IPS DF 4.7 (cell line): ENCODE data around the gene SCGB3A2.

Source experiments
- DNase-seq: peaks from one replicate; pipeline ENCODE4 v3.0.0-alpha.2; 2013; ENCODE audit warnings: low spot score; ENCODE audit errors: extremely low read depth

SCGB3A2 gene, protein sequence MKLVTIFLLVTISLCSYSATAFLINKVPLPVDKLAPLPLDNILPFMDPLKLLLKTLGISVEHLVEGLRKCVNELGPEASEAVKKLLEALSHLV

DNA sequence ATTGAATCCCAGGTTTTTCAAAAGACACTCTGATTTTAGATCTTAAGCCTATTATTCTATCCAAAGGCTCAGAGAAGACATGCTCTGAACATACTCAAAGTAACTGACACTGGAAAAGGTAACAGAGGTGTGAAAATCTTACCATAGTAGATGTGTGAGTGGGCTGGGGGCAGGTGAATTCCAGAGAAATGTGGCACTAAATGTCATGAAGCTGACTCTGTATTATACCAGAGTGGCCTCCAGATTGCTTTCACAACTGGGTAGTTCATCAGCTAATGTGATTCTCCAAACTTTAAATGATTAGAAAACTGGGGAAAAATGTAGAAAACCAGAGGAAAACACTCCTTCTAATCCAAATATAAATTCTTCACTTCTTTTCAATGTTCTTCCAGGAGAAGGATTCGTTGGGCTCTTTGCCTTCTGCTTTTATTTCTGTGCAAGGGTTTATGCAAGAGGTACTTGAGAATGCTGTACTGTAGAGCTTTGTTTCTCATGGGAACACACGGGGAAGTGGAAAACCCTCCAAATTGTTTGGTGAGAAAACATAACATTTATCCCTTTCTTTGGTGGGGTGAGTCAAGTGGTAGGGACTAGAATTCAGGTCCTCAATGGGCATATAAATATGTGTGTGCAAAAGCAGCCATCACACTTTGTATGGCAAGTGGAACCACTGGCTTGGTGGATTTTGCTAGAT, at the start of gene SCGB3A2:
TSS of gene SCGB3A2 (plus strand) at position 646 of the 694 bp plus-strand sequence. CDS start 93 bp downstream, outside the sequence.
- no peak for DNase-seq

DNA sequence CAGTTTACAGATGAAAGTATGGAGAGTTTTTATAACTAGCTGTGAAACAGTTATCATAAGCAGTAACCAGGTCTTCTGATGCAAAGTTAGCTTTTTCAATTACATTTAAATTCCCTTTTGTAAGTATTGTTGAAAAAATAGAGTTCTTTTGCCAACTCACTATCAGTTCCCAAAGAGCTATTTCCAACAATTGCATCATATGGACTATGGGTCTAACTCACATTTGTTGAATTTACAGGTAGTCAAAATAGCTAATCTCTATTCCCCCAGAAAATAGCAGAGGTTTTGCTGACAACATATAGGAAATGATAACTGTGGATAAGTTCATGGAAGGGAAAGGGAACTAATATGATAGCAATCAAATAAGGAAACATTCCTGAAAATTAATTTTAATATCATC, 48.5 kb upstream of the SCGB3A2 start:
- no peak for DNase-seq

DNA sequence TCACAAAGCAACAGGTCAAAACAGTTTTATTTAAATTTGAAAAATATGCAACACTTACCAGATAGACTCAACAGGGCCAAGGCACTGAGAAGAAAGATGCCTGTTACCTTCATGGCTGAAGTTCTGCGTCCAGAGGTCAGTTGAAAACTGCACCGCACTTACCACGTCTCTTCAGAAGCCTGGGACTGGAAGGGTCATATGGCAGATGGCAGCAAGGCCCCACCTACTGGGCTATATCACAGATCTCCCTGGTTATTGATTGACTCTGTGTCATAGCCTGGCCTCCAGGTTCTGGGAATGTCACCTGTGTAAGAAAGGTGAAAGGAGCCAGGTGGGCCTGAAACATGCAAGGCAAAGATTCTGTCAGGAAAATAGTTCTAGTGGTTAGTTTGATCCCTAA, 47.0 kb upstream of the SCGB3A2 start, which contains the start of gene SPINK1:
TSS of gene SPINK1 (minus strand) at position 207 of the 400 bp plus-strand sequence. CDS start at position 113, 94 bp downstream.
- DNase-seq, result no peak

DNA sequence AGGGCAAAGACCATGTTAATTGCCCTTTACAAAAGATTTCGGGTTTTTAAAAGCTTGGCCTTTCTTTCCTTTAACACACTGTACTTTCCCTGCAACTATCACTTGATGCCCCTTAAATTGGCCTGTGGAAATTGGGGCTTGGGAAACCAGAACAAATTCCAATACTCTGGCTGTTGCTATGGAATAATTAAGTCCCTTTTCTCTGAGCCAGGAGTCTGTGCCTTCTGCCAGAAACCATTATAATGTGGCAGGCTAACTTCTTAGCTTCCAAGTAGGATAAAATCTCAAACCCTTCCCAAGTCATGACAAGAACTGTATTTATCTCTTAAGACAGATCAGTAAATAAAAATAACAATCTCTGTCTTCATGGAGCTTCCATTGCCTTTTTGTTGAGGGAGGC, 46.0 kb upstream of the SCGB3A2 start:
- DNase-seq, result no peak

DNA sequence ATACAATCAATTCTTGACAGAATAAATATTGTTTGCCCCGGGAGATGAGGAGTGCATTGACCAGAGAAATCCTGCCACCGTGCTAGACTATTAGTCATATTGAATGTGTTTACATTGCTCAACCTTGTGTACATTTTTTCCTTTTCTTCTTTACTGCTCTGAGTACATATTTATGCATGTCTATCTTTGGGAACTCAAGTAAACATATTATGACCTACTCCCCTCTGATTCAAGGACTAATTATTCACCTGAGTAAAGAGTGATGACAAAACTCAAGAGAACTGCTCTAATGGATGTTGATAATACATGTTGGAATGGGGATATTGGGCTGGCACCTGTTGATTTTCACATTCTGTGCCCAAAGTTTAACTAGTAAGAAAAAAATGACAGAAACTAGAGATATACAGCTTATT, 43.1 kb upstream of the SCGB3A2 start:
- no peak for DNase-seq

DNA sequence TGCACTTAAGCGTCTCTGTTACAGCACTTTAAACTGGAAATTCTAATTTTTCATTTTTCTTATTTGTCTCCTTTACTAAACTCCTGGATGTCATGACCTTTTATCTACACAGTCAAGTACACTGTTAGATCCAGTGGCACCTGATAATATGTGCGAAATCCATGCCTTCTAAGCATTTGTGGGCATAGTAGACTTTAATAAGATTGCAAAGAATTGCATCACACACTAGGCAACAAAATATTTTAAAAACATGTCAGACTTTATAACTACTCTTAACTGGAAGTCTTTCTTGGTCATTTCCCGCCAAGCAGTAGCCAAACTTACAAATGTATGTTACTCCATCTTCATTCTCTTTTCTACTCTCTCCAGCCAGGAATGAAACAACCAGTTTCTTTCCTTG, 42.1 kb upstream of the SCGB3A2 start:
- DNase-seq, result no peak

DNA sequence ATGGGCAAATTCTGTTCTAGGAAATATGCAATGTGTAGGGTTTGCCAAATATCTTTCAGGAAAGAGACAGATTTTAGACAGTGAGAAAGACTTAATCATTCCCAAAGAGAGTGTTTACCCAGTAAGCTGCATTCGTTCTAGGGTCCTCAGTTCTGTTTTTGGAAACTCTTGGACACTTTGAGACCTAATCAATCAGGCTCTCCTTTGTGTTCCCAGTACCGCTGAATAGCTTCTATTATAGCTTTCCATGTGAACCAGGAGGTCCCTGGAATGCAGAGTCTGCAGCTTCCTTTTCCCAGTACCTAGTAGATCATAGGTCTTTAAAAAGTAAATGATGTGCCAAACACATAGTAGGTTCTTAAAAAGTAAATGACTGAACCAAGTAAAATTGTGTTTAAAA, 35.6 kb upstream of the SCGB3A2 start:
- no peak for DNase-seq

DNA sequence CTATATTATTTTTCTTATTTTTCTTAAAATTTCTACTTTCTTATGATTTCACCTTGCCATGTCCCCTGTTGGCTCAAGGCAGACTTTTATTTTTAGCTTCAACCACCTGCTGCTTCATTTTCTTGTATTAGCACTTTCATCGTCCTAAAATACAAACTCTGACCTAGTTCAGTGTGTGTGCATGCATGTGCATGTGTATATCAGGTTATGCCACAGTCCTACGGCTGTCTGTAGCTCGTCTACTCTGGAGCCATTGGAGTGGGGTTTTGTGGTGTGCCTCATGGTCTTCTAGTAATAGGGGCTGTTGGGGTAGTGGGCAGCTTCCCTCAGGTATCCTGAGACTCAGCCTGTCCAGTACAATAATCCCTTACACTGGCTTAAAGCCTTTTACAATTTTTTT, 33.7 kb upstream of the SCGB3A2 start:
- DNase-seq, result no peak

DNA sequence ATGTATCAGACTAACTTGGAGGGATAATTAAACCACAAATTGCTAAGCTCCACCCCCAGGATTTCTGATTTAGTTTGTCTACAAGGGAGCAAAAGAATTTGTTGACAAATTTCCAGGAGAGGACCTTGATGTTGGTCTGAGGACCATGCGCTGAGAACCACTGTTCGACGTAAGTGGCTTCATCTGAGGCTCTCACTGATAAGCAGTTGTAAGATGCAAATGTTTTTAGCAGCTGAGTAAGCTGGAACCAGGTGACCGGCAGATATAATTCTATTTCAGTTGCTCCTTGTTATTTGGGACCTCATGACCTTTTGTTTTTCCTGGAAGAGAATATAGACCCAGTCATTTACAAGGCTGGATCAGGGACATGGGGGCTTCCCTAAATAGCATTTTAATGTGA, 32.9 kb upstream of the SCGB3A2 start:
- DNase-seq, result no peak

DNA sequence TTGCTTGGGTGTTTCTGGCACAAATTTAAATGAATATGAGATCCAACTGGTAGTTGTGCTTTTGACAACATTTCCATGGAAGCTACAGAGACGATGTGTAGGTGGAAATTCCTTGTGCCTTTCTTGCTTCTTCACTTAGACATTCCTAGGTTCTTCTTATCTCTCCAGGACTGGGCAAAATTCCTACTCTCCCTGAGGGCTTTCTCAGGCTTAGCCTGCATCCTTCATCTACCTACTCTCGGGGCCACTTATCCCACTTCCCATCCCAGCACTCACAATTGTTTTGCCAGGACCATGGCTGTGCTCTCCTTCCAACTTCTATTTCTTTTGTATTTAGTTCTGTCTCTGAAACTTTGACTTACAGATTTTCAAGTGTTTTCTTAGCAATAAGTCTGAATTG, 29.3 kb upstream of the SCGB3A2 start:
- no peak for DNase-seq

DNA sequence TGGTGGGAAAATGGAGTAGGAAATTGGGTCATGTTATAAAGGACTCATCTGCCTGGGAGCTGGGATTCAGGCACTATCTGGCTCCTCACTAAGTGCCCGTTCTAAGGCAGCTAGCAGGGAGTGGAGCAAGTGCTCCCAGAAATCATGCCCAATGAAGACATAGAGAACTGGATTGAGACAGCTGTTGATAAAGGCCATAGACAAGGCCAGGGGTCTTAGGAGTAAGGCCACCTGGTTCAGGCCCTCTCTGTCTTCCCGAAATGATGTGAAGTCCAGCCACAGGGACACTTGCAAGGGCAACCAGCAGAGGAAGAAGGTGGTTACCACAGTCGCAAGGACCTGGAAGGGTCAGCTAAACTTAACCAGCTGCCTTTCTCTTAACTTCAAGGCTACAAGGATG, 26.9 kb upstream of the SCGB3A2 start:
- no peak for DNase-seq

DNA sequence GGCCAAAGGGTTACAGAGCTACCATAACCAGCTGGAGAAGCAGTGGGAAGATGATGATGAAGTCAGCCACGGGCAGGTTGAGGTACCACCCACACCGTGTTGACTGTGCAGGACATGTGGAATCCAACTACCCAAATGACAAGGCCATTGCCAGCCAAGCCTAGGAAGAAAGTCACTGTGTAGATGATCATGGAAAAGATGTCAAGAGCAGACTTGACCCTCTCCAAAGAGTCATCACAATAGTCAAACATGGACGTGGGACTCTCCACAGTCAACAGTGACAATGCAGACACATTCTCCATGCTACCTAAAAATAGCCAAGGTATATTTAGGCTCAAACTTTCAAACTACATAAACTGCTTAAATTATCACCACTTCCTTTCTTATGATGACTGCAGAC, 26.1 kb upstream of the SCGB3A2 start:
- no peak for DNase-seq

DNA sequence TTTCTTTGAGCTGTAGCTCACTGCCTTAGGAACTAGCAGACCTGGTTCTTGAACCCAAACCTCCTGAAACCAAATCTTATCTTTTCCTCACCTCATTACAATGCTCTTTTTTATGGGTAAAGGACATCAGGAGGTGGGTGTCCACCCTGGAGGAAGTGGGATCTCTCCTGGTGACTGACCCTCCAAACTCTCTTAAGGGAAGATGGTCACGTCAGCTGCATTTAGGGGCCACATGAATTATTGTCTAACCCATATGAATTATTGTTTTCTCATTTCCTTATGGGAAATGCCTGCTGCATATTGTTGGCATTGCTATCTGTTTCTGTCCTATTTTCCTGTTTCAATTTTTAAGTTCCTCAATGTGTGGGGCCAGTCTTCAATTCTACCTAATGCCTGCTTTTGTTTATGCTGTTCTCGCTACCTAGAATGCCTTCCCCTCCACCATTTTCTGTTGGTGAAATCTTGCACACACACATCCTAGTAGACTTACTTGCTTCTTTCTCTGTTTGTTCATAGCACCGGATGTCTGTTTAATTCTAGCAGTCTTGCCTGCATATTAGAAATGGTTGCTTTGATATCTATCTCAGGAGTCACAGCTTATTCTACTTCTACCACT, 25.0 kb upstream of the SCGB3A2 start:
- DNase-seq, result no peak

DNA sequence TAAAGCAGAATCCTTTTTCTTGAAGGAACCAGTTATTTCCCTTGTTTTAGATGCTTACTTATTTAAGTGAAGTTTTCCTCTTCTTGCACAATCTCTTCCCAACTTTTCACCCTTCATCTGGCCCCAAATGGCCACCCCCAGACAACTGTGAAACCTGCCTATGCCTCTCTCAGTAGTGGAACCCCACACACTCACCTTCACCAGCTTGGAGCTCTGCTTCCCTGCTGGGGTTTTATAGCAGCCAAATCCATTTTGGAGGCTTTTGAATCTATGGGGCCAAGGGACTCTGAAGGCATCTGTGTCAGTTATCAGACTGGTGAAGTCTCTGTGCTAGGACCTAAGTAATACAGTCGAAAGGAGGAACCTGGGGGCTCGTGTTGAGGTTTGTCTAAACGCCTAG, 24.2 kb upstream of the SCGB3A2 start:
- no peak for DNase-seq

DNA sequence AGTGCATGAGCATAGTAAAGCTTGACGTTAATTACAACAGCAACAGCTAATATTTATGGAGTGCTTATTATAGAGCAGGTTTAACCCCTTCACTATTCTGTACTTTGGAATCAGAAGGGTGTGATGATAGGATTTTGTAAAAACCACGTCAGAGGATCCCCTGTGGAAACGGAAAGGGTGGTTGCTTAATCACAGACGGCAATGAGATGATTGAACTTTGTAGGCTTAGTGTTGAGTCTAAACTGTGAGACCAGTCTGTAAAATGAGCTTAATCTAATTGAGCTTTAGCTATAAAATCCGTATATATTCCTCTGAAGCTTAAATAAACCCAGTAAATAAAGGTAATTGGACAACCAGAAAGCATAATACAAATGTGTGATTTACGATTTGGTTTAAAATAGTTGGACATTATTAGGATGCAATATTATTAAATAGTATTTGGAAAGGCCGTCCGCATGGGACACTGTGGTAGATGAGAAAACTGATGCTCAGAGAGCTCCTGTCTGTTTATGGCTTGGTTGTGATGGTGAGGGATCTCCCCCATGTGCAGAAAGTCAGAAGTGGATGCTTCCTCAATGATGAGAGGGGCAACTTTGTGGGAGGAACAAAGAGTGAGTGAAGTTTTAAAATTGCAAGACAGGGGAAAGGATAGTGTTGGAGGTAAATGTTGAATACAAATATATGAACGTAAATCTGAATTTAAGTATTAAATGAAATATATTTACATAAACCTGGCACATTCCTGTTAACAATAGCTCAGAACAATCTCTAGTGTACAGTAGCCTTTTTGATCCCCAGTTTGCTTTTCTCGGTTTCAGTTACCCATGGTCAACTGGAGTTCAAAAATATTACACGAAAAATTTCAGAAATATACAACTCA, 23.4 kb upstream of the SCGB3A2 start:
- no peak for DNase-seq

DNA sequence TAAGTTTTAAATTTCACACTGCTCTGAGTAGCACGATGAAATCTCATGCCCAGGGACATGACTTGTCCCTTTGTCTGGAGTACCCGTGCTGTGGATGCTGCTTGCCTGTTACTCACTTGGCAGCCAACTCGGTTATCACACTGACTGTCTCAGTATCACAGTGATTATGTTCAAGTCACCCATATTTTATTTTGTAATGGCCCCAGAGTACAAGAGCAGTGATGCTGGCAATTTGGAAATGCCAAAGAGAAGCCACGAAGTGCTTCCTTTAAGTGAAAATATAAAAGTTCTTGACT, 22.8 kb upstream of the SCGB3A2 start:
- DNase-seq, result no peak

DNA sequence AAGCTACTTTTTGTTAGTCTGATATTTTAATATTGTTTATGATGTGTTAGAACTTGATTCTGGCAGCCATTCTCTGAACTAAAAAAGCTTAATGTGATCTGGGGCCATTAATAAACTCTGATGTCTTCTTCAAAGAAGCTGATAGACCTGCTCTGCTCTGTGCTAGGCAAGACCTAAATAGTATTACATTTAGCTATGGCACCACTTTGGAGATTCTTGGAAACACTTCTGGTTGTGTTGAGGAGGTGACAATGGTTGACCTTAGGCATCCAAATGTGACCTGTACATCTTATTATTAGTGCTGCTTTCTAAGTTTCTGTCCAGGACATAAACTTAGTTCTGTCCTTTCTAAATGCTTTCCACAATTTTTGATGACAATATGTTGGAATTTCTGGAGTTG, 21.7 kb upstream of the SCGB3A2 start:
- DNase-seq, result no peak

DNA sequence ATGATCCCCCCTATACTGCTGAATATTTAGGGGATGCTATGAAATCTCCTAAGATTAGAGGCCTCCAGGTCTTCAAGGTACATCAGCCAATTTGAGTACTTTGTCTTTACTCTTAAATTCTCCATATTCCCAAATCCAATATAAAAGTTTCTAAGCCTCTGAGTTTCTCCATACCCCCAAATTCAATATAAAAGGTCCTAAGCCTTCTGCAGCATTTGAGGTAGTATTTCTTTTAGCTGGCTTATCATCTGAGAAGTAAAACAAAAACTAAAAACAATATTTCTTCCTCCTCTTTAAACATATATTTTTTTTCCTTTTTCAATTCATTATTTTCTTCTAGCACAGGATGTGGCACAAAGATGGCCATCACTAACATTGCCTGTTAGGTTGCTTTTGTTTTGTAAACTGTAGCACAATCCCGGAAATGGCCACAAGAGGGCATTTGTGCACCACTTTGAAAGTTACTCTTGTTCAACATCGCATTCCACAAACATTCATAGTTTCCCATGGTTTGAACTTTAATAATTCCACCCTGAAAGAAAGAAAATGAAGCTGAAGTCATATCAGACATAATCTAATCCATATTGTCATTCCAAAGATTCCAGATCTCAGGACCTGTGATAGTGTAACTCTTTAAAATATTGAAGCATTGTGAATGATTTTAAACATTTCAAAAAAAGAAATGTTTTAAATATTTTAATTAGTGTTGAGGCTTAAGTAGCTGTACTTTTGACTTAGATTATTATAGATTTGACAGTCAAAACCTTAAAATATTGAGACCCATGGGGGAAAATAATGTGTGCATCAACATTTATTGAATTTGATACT, 21.0 kb upstream of the SCGB3A2 start:
- DNase-seq, result peak; percentile 81

DNA sequence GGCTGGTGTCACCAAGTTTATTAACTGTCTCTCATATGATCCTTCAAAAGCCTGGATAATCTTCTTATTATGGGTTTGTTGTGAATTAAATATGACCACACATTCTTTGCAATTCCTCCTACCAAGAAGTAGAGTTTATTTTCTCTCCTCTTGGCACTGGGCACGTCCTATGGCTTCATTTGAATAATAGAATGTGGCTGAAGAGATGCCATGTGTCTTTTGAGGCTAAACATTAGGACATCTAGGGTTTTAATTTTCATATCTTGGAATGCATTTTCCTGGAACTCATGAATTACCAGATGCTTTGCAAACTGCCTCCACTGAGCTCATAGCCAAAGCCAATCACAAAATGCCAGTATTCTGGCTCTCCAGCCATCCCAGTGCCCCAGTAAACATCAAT, 19.9 kb upstream of the SCGB3A2 start:
- DNase-seq, result no peak

DNA sequence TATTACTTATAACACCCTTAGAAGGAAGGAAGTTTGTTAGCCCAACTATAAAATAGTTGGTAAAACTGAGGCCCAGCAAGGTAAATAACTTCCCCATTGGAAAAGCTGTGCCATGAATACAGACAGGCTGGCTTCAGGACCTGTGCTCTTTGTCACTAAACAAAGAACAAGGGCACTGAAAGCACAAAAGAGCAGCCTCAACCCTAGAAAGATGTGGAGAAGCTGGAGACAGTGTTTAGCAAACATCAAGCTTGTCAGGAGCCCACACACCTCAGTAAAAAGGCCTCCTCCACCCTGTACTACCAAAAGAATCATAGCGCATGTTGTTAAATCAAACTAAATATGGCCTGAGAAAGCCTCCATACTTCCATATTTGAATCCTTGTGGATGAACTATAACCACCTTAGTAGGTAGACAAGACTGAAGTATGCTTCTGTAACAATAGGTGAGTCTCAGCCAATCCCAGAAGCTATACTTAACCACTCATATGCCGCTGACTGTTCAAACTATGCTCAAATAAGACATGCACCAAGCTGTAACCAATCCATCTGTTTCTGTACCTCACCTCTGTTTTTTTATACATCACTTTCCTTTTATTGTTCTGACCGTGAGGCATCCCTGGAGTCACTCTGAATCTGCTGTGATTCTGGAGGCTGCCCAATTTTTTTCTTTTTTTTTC, 18.4 kb upstream of the SCGB3A2 start:
- no peak for DNase-seq

DNA sequence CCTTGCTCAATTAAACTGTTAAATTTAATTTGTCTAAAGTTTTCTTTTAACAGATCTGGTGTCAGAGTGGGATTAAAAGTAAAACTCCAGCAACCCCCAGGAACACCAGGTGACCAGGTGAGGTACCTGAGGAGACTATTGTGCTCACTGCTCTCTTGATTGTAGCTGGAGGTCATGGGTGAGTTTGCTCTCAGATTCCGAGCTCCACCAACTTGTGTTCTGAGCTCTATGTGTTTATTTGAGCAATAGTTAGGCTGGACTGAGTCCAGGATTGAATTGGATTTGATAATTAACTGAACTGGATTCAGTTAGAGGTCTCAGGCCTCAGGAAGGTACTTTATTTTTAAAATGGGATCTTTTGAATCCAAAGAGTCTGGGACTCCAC, 17.9 kb upstream of the SCGB3A2 start:
- DNase-seq, result no peak
